Epithelial cell of esophagus (primary cell): ENCODE data around the gene SCN5A.

Source experiments
- DNase-seq: peaks from one replicate; pipeline ENCODE4 v3.0.0; 2010; ENCODE audit warnings: low read depth
- H3K4me3 ChIP-seq: 2 replicates; pipeline ENCODE4 v1.5.1; 2011; ENCODE audit warnings: mild to moderate bottlenecking, low read length, control low read depth
- CTCF ChIP-seq: IDR thresholded peaks from 2 replicates; pipeline ENCODE4 v1.5.1; 2011; ENCODE audit warnings: low read depth, mild to moderate bottlenecking, low read length, control low read depth, inconsistent platforms; ENCODE audit not compliant: insufficient read depth; ENCODE audit errors: missing control alignments

The SCN5A gene

GRCh38 chr3:38687321-38687720 lies 37.8 kb upstream of the SCN5A start:
- DNase-seq: peak; percentile 75
- no peak for TF ChIP-seq CTCF
- H3K4me3 ChIP-seq: no peak overlapping the region

- no peak for TF ChIP-seq CTCF
- no peak for DNase-seq
- no peak overlapping the region for H3K4me3 ChIP-seq
Observed at GRCh38 chr3:38684546-38684945, 35.1 kb upstream of the SCN5A start.

- DNase-seq: no peak
- TF ChIP-seq CTCF: no peak
- no peak overlapping the region for H3K4me3 ChIP-seq
Observed at GRCh38 chr3:38669668-38670067, 20.2 kb upstream of the SCN5A start.

- peak; percentile 73 for DNase-seq
- TF ChIP-seq CTCF: peak; percentile 58
- no peak overlapping the region for H3K4me3 ChIP-seq
Observed at GRCh38 chr3:38662544-38662943, 13.1 kb upstream of the SCN5A start.

- no peak for DNase-seq
- no peak for TF ChIP-seq CTCF
- no peak overlapping the region for H3K4me3 ChIP-seq
Observed at GRCh38 chr3:38658841-38659240, 9.4 kb upstream of the SCN5A start.

GRCh38 chr3:38657369-38657768 lies 7.9 kb upstream of the SCN5A start:
- no peak overlapping the region for H3K4me3 ChIP-seq
- DNase-seq: no peak
- no peak for TF ChIP-seq CTCF

GRCh38 chr3:38655708-38656300 lies 6.3 kb upstream of the SCN5A start:
- H3K4me3 ChIP-seq: no peak overlapping the region
- peak; percentile 62 for DNase-seq
- peak; percentile 71 for TF ChIP-seq CTCF
